HG03439 (cell line): Measurements from ENCODE around the gene PDP2.

Experiments
- ATAC-seq: cut with Tn5 transposase; IDR thresholded peaks from one replicate; pipeline ENCODE4 v1.9.1; 2021; ENCODE audit warnings: mild to moderate bottlenecking, moderate library complexity; ENCODE audit not compliant: unreplicated experiment

Gene PDP2

DNA sequence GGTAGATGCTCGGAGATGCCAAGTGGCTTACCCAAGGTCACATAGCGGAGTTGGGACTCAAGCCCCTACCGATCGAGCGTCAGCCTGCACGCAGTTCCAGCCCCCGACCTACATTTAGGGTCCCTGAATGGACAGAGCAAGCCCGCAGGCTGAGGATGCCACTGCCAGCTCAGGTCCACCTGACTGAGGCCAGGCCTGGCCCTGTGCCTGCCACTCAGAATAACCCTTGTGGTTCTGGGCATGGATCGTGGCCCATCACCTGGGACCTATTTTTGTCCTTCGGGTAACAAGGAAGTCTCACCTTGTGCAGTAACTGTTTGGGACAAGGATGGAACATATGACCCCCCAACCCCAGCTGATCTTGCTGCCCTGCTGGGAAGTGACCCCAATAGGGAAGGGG, 21.3 kb downstream of the PDP2 start:
- ATAC-seq, result no peak

DNA sequence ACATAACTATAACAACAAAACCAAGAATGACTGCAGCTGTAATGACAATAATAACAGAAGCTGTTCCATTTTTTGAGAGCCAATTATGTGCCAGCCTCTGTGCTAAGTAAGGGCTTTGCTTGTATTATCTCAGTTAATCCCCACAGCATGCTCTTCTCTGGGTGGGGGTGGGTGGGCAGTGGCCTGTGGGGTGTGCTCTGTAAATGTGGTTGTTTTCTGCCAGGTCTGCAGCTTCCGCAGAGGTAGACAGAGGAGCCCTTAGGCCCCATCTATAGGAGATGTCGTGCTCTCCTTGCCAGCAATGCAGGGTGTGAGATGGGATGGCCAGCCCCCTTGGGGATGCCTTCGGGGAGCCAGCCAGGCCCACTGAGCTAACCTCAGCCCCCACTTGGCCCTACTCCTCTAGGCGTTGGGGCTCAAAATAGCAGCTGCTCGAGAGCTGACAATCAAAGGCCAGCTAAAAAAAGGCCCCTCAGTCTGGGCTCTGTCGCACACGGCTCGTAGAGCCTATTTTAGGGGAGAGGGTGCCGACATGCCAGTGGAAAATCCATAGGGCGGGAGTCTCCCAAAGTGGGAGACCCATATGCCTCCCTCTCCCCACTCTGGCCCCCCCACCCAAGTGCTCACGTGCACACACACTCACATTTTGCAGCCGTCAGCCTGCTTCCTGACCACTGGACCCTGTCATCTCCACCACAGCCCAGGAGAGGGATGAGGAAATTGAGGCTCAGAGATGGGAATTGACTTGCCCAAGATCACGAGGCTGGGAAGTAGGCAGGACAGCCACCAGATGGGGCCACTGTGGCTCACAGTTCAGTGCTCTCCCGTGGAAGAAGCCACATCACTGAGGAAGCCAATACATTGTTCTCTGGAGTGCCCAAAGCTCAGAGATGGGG, 22.6 kb downstream of the PDP2 start:
- no peak for ATAC-seq

DNA sequence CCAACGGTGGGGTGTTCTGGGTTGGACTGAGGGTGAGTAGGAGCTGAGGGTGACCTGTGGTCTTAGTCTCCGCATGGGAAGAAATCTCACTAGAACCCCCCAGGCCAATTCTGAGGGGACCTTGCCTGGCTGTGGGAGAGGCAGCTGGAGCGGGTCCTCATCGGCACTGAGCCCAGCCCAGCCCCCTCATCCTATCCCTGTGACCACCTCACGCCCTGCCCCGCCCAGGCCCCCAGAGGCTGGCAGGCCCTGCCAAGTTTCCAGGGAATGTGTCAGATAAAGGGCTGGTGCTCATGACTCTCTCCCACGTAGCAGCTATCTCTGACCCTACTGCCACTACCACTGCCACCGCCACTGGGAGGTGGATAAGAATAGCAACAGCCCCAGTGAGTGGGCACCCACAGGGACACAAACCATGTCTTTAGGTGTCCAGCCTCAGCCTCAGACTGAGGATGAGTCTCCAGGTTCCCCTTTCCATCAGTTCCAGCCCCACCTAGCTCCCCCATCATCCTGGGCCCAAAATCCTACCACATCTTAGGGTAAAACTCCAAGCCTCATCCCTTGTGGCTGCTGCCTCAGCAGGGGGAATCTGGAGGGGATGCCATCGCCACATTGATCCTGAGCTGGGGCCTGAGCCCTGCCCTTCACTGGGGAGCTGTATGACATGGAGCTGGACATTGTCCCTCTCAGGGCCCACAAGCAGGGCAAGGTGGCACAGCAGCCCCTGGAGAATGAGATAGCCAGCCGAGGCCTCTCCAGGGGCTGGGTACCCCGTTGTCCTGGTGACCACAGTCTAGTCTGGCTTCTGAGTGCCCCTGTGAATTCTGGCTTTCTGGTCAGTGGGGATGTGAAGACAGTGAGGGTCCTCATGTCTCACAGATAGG, 23.5 kb downstream of the PDP2 start:
- ATAC-seq, result no peak

DNA sequence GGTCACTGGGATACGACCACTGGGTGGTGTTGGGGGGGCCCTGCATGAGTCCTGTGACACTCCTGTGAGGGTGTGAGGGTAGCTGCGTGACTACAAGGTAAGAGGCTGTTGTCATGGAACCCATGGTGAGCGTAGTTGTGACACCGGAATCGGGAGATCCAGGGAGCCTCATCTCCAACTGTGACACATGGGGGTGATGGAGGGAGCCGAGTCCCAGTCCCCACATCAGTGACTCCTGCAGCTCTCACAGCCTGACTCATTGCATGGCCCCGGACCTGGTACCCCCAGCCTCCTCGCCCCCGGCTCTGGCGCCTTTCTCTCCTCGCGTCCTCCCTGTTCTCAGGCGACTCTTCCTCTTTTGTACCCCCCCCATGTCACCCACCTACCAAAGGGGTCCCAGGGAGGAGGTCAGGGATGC, 24.1 kb downstream of the PDP2 start:
- no peak for ATAC-seq

DNA sequence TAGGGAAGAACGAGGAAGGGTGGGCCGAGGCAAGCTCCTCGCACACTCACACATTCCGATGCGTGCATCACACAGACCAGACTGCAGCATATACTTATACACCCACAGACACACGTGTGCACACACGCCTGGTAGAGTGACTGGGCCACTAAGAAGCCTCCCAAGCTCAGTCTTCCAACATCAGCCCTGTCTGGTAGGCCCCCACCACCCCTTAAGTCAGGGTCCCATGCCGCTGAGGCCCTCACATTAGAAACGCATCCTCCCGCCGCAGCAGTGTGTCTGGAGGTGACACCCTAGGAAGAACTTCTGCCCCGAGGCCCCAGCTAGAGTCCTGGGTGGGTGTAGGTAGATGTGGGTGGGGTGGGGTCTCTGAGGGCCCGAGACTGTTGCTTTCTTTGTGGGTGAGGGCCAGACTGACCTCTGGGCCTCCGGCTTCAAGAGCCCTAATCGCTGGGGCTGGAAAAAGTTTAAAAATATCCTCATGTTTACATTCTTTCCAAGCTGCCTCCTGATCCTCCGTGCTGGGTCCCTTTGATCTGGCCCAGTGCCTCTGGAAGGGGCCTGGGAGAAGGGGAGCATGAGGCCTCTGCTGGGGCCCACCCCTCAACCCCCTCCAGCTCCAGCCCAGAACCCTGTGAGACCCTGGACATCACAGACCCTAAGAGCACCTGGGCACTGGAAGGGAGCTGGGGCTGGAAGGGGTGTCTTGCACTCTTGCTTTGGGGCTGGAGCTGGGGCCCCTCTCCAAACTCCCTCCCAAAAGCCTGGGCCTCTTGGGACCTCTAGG, 24.7 kb downstream of the PDP2 start:
- ATAC-seq, result no peak

DNA sequence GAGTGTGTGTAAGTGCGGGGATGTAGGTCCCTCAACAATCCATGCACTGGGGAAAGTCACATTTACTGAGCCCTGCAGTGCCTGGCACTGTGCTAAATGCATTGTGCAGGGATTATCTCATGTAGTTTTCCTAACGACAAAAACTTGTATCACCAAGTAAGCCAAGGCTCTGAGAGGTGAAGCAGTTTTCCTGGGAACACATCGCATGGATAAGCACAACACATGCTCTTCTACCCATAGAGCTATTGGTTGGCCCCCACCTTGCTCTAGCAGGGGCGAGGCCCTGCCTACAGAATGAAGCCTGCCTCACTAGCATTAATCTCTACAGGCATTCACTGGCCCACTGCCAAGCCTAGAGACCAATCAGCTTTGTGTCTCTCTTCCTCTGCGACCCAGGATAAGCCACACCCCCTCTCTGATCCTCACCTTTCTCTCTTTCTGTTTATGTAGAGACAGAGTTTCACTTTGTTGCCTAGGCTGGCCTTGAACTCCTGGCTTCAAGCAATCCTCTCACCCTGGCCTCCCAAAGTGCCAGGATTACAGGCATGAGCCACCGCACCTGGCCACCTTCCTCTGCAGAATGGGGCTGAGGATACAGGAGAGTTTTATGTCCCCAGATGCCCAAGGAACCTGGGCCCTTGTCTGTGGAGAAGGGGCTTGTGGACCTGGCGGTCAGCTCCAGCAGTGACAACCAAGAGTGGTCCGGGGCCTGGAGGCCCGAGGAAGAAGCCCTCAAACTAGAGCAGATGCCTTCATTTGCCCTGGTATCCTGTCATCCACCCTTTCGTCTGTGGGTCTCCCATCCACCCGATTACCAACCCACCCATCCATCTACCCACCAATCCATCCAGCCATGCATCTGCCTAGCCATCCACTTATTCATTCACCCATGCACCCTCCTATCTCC, 25.6 kb downstream of the PDP2 start:
- no peak for ATAC-seq

DNA sequence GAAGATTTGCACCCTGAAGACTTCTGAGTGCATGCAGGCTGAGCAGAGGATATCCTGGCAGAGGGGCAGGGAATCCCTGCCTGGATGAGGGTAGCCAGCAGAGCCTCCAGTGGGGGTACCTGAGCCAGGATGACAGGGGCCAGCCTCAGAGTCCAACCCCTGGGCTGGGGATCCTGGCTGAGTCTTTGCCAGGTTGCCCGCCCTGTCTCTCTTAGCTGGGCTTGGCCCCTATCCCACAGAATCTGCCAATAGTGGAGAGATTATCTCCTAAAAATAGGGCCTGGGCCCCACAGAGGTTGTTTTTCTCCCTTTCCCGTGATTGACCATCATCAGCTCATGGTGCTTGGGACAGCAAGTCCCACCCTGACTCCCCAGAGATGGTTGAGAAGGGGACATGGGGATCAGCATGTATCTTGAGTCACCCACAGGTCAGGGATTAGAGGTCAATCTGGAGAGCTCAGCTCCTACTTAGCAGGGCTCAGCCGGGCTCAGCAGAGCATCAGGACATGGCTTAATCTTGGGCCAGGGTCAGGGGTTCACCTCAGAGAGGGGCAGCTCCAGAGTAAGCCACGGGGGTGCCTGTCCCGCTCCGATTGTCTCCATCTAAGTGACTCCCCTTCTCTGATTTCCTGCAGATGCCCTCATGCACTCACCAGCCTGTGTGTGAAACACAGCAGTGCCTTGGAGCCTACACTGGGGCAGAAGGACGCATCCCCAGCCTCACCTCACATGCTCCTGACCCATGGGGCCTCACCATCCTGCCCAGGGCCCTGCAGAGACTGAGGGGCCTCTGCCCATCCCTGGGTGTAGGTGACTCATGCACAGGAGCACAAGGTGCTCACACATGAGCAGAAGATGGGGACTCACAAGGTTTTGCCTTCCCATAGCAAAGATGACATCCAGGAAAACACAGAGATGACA, 26.9 kb downstream of the PDP2 start:
- no peak for ATAC-seq

DNA sequence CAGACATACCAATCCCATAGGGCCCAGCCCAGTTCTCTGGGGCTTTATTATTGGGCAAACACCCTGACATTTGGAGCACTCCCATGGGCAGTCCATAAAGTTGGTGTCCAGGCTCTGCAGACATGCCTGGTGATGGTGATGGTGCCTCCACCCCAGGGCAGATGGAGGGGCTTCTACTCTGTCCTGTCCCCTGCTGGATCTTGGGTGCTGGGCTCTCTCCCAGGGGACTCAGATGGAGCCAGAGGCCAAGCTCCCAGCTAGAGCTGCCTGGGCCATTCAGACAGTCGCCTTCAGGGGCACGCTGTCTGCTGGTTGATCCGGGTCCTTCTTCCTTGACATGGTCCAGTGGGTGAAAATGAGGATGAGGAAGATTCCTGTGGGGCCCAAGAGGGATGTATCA, 27.8 kb downstream of the PDP2 start:
- ATAC-seq, result no peak

DNA sequence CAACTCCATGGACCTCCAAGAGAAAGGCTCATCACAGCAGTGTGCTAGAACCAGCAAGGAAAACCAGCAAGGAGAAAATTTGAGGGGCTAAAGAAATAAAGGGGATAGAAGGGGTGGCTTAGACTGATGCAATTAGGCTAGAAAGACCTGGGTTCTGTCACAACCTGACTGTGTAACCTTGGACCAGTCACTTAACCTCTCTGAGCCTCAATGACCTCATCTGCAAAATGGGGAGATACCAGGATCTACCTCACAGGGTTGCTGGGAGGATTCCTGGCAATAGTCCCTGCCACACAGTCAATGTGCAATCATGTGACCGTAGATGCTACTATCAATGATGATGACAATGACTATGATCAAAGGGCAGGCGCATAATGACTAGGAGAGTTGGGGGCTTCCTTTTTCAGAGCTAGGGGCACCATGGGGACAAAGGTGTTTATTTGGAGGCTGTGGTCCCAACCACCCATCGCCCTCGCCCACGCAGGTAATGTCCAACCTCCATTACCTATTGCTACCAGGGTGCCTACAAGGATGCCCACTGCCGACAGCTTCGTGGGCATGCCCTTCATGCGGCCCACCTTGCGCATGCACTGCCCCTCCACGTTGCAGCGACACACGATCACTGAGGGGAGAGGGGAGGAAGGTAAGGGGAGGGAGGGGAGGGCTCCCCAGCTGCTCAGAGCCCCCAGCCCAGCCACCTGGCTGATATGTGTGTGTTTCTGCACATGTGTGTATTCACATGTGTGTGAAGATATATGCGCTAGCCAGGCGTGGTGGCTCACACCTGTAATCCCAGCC, 28.6 kb downstream of the PDP2 start:
- no peak for ATAC-seq

DNA sequence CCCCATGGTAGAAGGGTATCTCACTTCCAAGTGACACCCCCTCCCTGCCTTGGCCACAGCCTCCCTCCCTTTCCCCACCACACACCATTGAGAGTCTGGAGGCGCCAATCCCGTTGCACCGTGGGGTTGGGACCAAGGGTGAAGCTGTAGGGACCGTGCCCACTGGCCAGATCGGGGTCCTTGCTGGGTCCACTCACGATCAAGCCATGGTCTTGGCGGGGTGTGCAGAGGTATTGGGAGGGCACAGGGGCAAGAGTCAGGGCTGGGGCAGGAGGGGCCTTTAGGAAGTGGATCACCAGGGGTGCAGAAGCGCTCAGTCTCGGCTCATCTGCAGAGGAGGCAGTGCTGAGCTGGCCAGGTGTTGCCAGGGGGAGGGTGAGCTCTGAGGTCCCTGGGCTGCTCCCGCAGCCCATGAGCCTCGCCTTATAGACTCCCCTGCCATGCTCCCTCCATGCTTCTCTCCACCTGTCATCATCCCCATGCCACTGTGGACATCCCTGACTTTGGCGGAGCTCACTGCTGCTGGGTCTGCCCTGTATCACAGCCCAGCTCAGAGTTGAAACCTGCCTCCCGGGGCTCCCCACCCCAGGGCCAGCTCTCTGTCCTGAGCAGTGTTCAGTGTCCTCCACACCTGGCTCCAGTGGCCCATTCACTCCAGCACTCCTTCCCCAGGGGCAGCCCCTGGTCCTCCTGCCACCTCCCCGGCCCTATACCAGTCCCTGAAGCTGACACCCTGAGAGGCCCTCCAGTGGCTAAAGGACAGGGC, 30.0 kb downstream of the PDP2 start:
- no peak for ATAC-seq

DNA sequence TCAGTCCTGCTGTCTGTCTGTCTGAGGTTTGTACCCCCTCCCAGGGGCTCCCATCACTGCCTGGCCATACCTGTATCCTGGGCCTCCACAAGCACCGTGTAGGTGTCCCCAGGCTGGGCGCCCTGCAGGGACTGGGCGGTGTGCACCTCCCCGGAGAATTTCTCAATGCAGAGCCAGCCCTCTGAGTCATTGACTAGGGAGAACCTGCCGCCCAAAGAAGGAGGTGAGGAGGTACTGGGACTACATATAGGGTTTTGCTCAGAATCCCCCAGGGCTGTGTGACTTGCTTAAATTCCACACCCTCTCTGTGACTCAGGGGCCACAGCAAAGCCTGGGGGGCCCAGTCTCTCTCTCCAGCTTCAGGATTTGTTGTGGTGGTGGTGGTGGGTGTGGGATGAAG, 30.8 kb downstream of the PDP2 start:
- ATAC-seq, result no peak

DNA sequence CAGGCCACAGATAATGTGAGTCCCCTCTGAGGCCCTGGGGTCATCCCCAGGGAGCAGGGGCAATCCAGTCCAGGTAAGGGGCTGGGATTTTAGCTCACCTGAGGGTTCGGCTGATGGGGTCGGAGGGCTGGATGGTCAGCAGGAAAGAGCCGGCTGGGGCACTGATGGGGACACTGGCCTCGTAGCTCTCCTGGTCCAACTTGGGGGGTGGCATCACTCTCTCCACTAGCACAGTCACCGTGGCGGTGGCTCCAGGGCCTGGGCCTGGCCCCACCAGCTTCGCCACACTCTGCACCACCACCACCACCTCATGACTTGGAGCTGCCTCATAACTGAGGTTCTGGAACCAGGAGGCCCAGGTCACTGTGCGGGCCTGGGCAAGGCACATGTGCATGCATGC, 31.5 kb downstream of the PDP2 start:
- no peak for ATAC-seq

DNA sequence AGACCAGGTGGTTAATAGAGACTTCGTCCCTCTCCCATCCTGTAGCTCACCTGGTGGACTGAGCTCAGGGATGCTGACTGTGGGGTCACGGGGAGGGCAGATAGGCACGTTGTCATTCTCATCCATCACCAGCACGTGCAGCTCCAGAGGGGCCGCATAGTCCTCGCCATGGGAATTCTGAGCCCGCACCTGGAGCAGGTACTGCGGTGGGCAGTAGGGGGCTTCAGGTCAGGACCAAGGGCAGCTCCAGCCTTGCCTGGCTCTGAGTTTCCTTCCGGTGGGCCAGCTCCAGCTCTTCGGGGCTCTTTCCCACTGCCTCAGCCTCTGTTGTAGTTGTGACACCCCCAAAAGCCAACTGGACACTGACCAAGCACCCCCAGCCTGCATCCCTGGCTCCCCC, 32.8 kb downstream of the PDP2 start:
- no peak for ATAC-seq

DNA sequence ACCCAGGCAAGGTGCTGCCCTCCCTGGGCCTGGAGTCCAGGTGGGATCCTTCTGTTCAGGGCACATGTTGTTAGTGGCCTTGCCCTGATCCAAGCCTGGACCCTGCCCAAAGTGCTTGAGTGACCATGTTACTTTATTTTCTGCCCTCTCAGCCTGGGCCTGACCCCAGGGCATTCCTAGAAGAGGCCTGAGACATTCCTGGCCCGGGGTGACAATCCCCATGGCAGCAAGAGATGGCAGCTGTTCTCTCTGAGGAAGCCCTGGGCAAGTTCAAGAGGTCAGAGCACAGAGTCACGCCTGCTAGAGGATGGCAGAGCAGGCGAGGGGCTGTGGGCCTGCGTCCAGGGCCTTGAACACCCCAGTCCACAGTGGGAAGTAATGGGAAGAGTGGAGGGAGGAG, 33.4 kb downstream of the PDP2 start:
- ATAC-seq, result no peak

DNA sequence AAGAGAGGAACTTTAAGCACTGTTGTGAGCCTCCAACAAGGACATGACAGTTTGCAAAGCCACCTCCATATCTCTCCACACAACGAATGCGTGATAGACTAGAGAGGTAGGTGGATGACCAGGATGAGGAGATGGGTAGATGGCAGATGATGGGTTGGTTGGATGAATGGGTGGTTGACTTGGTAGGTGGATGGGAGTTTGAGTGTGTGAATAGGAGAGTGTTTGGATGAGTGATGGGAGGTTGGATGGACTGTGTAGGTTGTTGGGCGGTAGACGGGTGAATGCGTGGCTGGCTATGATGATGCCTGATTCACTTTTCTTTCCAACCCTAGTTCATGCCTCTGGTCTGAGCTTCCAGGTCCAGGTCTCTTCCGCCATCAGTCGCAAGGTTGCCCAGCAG, 34.2 kb downstream of the PDP2 start:
- ATAC-seq, result no peak

DNA sequence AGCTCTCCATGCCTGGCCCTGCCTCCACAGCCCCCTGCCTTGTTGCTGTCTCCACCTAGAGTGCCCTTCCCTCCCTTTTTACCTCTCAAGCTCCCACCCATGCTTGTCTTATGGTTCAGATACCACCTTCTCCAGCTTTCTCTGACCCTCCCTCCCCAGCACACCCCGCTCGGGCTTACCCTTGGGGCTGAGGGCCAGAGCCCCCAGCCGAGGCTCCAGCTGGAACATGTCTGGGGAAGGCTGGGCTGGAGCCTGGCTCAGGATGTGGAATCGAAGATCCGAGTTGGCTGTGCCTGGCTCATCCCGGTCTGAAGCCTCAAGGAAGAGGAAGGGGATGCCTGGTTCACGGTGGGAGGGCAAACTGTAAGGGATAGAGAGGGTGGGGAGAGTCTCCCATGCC, 34.7 kb downstream of the PDP2 start:
- ATAC-seq, result no peak

DNA sequence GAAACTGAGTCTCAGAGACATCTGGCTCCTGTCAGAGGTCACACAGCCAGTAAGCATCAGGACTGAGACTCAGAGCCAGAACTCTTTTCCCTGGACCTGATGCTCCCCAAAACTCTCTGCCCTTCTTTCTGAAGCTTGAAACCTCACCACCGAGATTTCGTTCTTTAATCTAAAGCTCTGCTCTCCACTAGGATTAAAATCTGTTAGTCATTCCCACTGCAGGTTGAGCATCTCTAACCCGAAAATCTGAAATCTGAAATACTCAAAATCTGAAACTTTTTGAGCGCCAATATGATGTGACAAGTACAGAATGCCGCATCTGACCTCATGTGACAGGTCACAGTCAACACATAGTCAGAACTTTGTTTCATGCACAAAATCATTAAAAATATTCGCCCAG, 36.2 kb downstream of the PDP2 start:
- ATAC-seq, result no peak

DNA sequence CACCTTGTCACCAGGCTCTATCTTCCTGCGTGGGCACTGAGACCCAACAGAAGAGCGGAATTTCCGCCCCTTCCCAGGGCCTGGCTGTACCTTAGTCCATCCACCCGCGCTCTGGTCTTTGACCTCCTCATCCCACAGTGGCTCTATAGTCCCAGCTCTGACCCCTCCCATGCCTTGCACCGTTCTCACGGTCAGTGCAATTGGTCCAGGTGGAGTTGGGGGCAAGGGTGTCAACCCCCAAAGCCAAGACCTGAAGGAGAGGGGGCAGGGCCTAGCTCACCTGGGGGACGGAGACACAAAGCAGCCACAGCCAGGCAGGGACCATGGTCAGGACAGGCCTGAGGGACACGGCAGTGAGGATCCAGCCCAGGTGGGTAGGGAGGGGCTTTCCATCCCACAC, 37.4 kb downstream of the PDP2 start:
- ATAC-seq, result no peak
